Measurements from ENCODE around the gene SESTD1. TPM values are rescaled to one million over a fixed set of nuclear protein-coding genes. Genes with fewer than 3 reads are reported as not detected.

SESTD1 gene
- total and polyA plus RNA-seq, 11 donors = 2.9 to 48.7 (median 31.8) TPM

DNA sequence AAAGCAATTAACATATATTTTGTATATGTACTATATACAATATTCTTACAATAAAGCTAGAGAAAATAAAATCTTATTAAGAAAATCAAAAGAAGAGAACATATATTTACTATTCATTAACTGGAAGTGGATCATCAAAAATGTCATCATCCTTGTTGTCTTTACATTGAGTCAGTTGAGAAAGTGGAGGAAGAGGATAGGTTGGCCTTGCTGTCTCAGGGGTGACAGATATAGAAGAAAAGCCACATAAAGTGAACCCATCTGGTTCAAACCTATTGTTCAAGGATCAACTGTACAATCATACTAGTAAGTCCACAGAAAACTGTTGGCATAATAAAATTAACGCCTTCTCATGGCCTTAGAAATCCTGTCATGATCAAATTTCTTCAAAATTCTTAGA lies 26.6 kb downstream of the SESTD1 start:
- no peak for DNase-seq
- Histone ChIP-seq H3K4me3 (no peak overlapping the region), H3K36me3 (no peaks in the 10 kb centered on the region), H3K4me1 (peaks cover 2 to 56% (median 30%) of the 10 kb centered on the region in 12 donors), H3K9me3 (peaks cover 0 to 4% (median 0%) of the 10 kb centered on the region in 12 donors), H3K27me3 (no peaks in the 10 kb centered on the region), H3K27ac (no peak overlapping the region)
- TF ChIP-seq CTCF (IDR thresholded peaks at IDR 0.05) = no peak
- no peak for TF ChIP-seq POLR2A (IDR thresholded peaks at IDR 0.05)
- intact Hi-C loops (cut with DNase I) = no loop called here
- WGBS, 4 donors = 95 to 100% (median 98%) methylated on average over 1 of the region's 1 CpG
- ATAC-seq = no peak

DNA sequence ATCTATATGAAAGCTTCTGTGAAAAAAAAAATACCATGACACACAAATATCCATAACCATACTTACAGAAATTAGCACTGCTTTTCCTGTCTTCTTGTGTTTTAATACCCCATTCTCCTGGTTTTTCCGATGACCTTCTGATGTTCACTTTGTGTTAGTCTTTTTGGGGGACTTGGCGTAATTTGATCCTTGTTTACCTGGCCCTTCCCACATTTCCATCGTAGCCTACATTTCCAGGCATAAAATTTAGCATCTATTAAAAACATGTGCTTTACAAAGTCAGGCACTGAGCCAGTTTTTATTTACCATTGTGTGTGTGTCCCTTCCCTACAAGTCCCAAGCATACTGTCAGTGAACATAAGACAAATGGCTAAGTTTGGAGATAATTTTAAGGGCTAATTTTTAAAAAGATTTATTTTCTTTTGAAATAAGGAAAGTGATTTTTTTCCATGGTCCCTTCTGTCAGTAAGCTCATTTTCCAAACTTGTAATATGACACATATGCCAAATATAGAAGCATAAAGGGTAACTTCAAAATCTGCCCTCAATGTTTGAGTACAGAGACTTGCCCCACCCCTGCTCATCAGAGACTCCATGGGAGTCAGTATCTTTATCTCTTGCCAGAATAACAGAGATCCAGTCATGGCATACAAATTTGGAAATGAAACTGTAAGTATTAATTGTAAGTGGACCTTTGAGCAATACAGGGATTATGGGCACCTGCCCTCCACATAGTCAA lies 27.3 kb downstream of the SESTD1 start:
- no peak for TF ChIP-seq POLR2A (IDR thresholded peaks at IDR 0.05)
- TF ChIP-seq CTCF (IDR thresholded peaks at IDR 0.05) = no peak
- H3K4me1 ChIP-seq = peaks cover 2 to 56% (median 30%) of the 10 kb centered on the region in 12 donors
- intact Hi-C loops (cut with DNase I) = no loop called here
- ATAC-seq (peak; percentile 48 to 64 (median 60)), DNase-seq (no peak)
- no peak overlapping the region for H3K4me3 ChIP-seq
- no peak overlapping the region for H3K27ac ChIP-seq
- H3K27me3 ChIP-seq = no peaks in the 10 kb centered on the region
- WGBS, 4 donors = 69 to 74% (median 72%) methylated on average over 3 of the region's 3 CpGs
- peaks cover 0 to 5% (median 0%) of the 10 kb centered on the region in 12 donors for H3K9me3 ChIP-seq
- no peaks in the 10 kb centered on the region for H3K36me3 ChIP-seq

GRCh38 chr2:179235463-179236108 lies 29.0 kb downstream of the SESTD1 start:
- 66 to 75% (median 70%) methylated on average over 7 of the region's 7 CpGs for WGBS, 4 donors
- intact Hi-C loops (cut with DNase I) = no loop called here
- no peaks in the 10 kb centered on the region for H3K27me3 ChIP-seq
- DNase-seq = no peak
- H3K9me3 ChIP-seq = peaks cover 0 to 5% (median 0%) of the 10 kb centered on the region in 12 donors
- peaks cover 2 to 57% (median 31%) of the 10 kb centered on the region in 12 donors for H3K4me1 ChIP-seq
- H3K4me3 ChIP-seq = peak overlapping the region in 1 of 12 donors; percentile 27
- no peaks in the 10 kb centered on the region for H3K36me3 ChIP-seq
- H3K27ac ChIP-seq = peak overlapping the region in 1 of 12 donors; percentile 50
- peak in 2 of 4 donors; percentile 32 to 52 for ATAC-seq
- no peak for TF ChIP-seq POLR2A (IDR thresholded peaks at IDR 0.05)
- no peak for TF ChIP-seq CTCF (IDR thresholded peaks at IDR 0.05)

GRCh38 chr2:179234658-179235240 lies 29.9 kb downstream of the SESTD1 start:
- TF ChIP-seq POLR2A (IDR thresholded peaks at IDR 0.05) (no peak), CTCF (IDR thresholded peaks at IDR 0.05) (no peak)
- Histone ChIP-seq H3K36me3 (no peaks in the 10 kb centered on the region), H3K4me1 (peaks cover 2 to 53% (median 26%) of the 10 kb centered on the region in 12 donors), H3K4me3 (peak overlapping the region in 1 of 12 donors; percentile 27), H3K9me3 (peaks cover 0 to 5% (median 0%) of the 10 kb centered on the region in 12 donors), H3K27me3 (no peaks in the 10 kb centered on the region), H3K27ac (peak overlapping the region in 1 of 12 donors; percentile 50)
- intact Hi-C loops (cut with DNase I) = no loop called here
- WGBS, 4 donors = 76 to 82% (median 79%) methylated on average over 2 of the region's 2 CpGs
- ATAC-seq (peak in 2 of 4 donors; percentile 20 to 22), DNase-seq (no peak)

Measured in heart left ventricle (tissue), 16 donors.